HG03103 (cell line): Measurements from ENCODE around the gene ZNF280D.

Experiments
- ATAC-seq: cut with Tn5 transposase; IDR thresholded peaks from one replicate; pipeline ENCODE4 v1.9.1; 2021; ENCODE audit warnings: low read depth; ENCODE audit not compliant: unreplicated experiment

Gene ZNF280D

GRCh38 chr15:56754772-56755370 is 21.6 kb upstream of the ZNF280D start:
- no peak for ATAC-seq

GRCh38 chr15:56752986-56753385 is 19.7 kb upstream of the ZNF280D start:
- ATAC-seq = no peak

- ATAC-seq = no peak
These were observed 16.7 kb upstream of the ZNF280D start for GRCh38 chr15:56749982-56750381.

- ATAC-seq = no peak
These were observed 11.7 kb upstream of the ZNF280D start for GRCh38 chr15:56744701-56745683.

- ATAC-seq = no peak
These were observed 8.2 kb upstream of the ZNF280D start for GRCh38 chr15:56741541-56741940.

- no peak for ATAC-seq
These were observed 6.8 kb upstream of the ZNF280D start for GRCh38 chr15:56739964-56740640.

GRCh38 chr15:56739474-56739873 is 6.2 kb upstream of the ZNF280D start:
- no peak for ATAC-seq

- ATAC-seq = no peak
These were observed 4.5 kb upstream of the ZNF280D start for GRCh38 chr15:56737791-56738190.

- ATAC-seq = no peak
These were observed 3.8 kb upstream of the ZNF280D start for GRCh38 chr15:56736881-56737707.

GRCh38 chr15:56736308-56736707 is 3.0 kb upstream of the ZNF280D start:
- ATAC-seq = no peak

- no peak for ATAC-seq
These were observed 2.3 kb upstream of the ZNF280D start for GRCh38 chr15:56735589-56735988.

- ATAC-seq = no peak
These were observed 815 bp upstream of the ZNF280D start for GRCh38 chr15:56734013-56734635.

- no peak for ATAC-seq
These were observed 498 bp downstream of the ZNF280D start for GRCh38 chr15:56732886-56733135.

GRCh38 chr15:56732135-56732885 is 999 bp downstream of the ZNF280D start:
- no peak for ATAC-seq

GRCh38 chr15:56731548-56731947 is 1.8 kb downstream of the ZNF280D start:
- ATAC-seq = no peak

- ATAC-seq = no peak
These were observed 3.7 kb downstream of the ZNF280D start for GRCh38 chr15:56729561-56729960.

GRCh38 chr15:56725386-56725785 is 7.9 kb downstream of the ZNF280D start:
- no peak for ATAC-seq

- ATAC-seq = no peak
These were observed 9.1 kb downstream of the ZNF280D start for GRCh38 chr15:56724232-56724631.

- no peak for ATAC-seq
These were observed 9.5 kb downstream of the ZNF280D start for GRCh38 chr15:56723787-56724186.
